MCF 10A (cell line): Measurements from ENCODE around the gene LRP1B. TPM values are rescaled to one million over a fixed set of nuclear protein-coding genes. Genes with fewer than 3 reads are reported as not detected.

Source experiments
- BruUV-seq: library from RNA; stranded (reverse); fragments of 400-500 nt; replicated peaks from 2 replicates; lab custom pipeline; 2021; lab: Mats Ljungman, UMichigan
- CTCF ChIA-PET: fragments of 300-600 bp; sonication (Branson Sonifier 250); formaldehyde crosslinking; extraction: SDS; loops from one replicate; lab custom pipeline; 2021; ENCODE audit warnings: antibody characterized with exemption, inconsistent platforms; lab: Yijun Ruan, JAX
- POLR2A ChIA-PET: fragments of 300-600, 350-650 bp; sonication (Branson Sonifier 250); formaldehyde crosslinking; extraction: SDS; loops from one replicate; lab custom pipeline; 2020; ENCODE audit warnings: antibody characterized with exemption, inconsistent platforms; lab: Yijun Ruan, JAX
- DNase-seq: peaks from one replicate; pipeline ENCODE4 v3.0.0-alpha.2; 2018; ENCODE audit not compliant: unreplicated experiment
- H3K27ac Mint-ChIP-seq: one replicate; pipeline ENCODE4 v1.8.0; 2022; ENCODE audit warnings: mild to moderate bottlenecking, low read depth, mixed read lengths; ENCODE audit not compliant: unreplicated experiment
- H3K27me3 Mint-ChIP-seq: one replicate; pipeline ENCODE4 v1.8.0; 2022; ENCODE audit warnings: mixed read lengths; ENCODE audit not compliant: insufficient read depth, unreplicated experiment
- H3K36me3 Mint-ChIP-seq: one replicate; pipeline ENCODE4 v1.8.0; 2022; ENCODE audit warnings: mild to moderate bottlenecking, moderate library complexity, mixed read lengths; ENCODE audit not compliant: insufficient read depth, unreplicated experiment
- H3K4me1 Mint-ChIP-seq: one replicate; pipeline ENCODE4 v1.8.0; 2022; ENCODE audit warnings: mixed read lengths; ENCODE audit not compliant: insufficient read depth, unreplicated experiment
- H3K4me3 Mint-ChIP-seq: one replicate; pipeline ENCODE4 v1.8.0; 2022; ENCODE audit warnings: mild to moderate bottlenecking, moderate library complexity, mixed read lengths; ENCODE audit not compliant: unreplicated experiment
- H3K9me3 Mint-ChIP-seq: one replicate; pipeline ENCODE4 v1.8.0; 2022; ENCODE audit warnings: mixed read lengths; ENCODE audit not compliant: unreplicated experiment
- CTCF ChIP-seq: fragments of 200-600 bp; IDR thresholded peaks from one replicate; pipeline ENCODE4 v1.8.0; 2022; ENCODE audit warnings: antibody characterized with exemption, mild to moderate bottlenecking; ENCODE audit not compliant: unreplicated experiment
- intact Hi-C: fragments of 100-400 bp; cut with micrococcal nuclease; formaldehyde crosslinking; loops from 2 replicates; pipeline ENCODE4 v1.14.1; 2022
- total RNA-seq: library from RNA; stranded (reverse); gene quantifications from 2 replicates; pipeline ENCODE4 v1.2.3, GENCODE V29; 2022

Gene LRP1B
- total RNA-seq, 1 experiment from 2014 or later = not detected

- no peaks in the 10 kb centered on the region for H3K4me1 Mint-ChIP-seq
- POLR2A ChIA-PET = no interaction called here
- H3K27me3 Mint-ChIP-seq = peaks cover 30% of the 10 kb centered on the region
- intact Hi-C loops = no loop called here
- no peaks in the 10 kb centered on the region for H3K9me3 Mint-ChIP-seq
- no peaks in the 10 kb centered on the region for H3K36me3 Mint-ChIP-seq
- no peak for DNase-seq
- H3K27ac Mint-ChIP-seq = no peak overlapping the region
- no peak overlapping the region for H3K4me3 Mint-ChIP-seq
- BruUV-seq = no TSS peak
- no peak for TF ChIP-seq CTCF
- CTCF ChIA-PET = no interaction called here
These were observed 252.8 kb downstream of the LRP1B start for GRCh38 chr2:141878016-141878415.

- no peak for DNase-seq
- no peak for TF ChIP-seq CTCF
- H3K27me3 Mint-ChIP-seq = peaks cover 32% of the 10 kb centered on the region
- intact Hi-C loops = no loop called here
- H3K36me3 Mint-ChIP-seq = no peaks in the 10 kb centered on the region
- ChIA-PET POLR2A (no interaction called here), CTCF (no interaction called here)
- no peak overlapping the region for H3K27ac Mint-ChIP-seq
- peaks cover 11% of the 10 kb centered on the region for H3K9me3 Mint-ChIP-seq
- BruUV-seq = no TSS peak
- no peak overlapping the region for H3K4me3 Mint-ChIP-seq
- no peaks in the 10 kb centered on the region for H3K4me1 Mint-ChIP-seq
These were observed 258.7 kb downstream of the LRP1B start for GRCh38 chr2:141871913-141872634.

GRCh38 chr2:141869572-141869971 is 261.2 kb downstream of the LRP1B start:
- intact Hi-C loops = no loop called here
- no peak for TF ChIP-seq CTCF
- no TSS peak for BruUV-seq
- Mint-ChIP-seq H3K27ac (no peak overlapping the region), H3K4me3 (no peak overlapping the region), H3K9me3 (peaks cover 11% of the 10 kb centered on the region), H3K4me1 (no peaks in the 10 kb centered on the region), H3K36me3 (no peaks in the 10 kb centered on the region), H3K27me3 (peaks cover 41% of the 10 kb centered on the region)
- ChIA-PET POLR2A (no interaction called here), CTCF (no interaction called here)
- DNase-seq = no peak

- Mint-ChIP-seq H3K9me3 (no peaks in the 10 kb centered on the region), H3K27ac (no peak overlapping the region), H3K36me3 (no peaks in the 10 kb centered on the region), H3K27me3 (peaks cover 42% of the 10 kb centered on the region), H3K4me1 (no peaks in the 10 kb centered on the region), H3K4me3 (no peak overlapping the region)
- ChIA-PET POLR2A (no interaction called here), CTCF (interaction anchor here (1.3 kb wide), 1 partner anchor 16 kb away, joined by 3 read pairs; no protein-coding TSS in a partner anchor)
- intact Hi-C loops = no loop called here
- BruUV-seq = no TSS peak
- DNase-seq = no peak
- TF ChIP-seq CTCF = no peak
These were observed 266.9 kb downstream of the LRP1B start for GRCh38 chr2:141863964-141864363.
